Stimulated activated CD8-positive, alpha-beta memory T cell treated with anti-CD3 and anti-CD28 coated beads, Interleukin-4, amount 100 ng/mL, for 4 hours (primary cell): ENCODE measurements around the gene IFNL3.

Experiments
- DNase-seq, 2 donors: peaks; one replicate each; pipeline ENCODE4 v3.0.0-alpha.2; 2020; ENCODE audit warnings: low read depth in 2 of 2, low spot score in 1 of 2

Gene IFNL3

GRCh38 chr19:39194832-39195542 lies 49.8 kb downstream of the IFNL3 start:
- no peak for DNase-seq

GRCh38 chr19:39193803-39194202 lies 51.0 kb downstream of the IFNL3 start:
- DNase-seq: no peak
